ENCODE measurements around the gene ME3.

DNA sequence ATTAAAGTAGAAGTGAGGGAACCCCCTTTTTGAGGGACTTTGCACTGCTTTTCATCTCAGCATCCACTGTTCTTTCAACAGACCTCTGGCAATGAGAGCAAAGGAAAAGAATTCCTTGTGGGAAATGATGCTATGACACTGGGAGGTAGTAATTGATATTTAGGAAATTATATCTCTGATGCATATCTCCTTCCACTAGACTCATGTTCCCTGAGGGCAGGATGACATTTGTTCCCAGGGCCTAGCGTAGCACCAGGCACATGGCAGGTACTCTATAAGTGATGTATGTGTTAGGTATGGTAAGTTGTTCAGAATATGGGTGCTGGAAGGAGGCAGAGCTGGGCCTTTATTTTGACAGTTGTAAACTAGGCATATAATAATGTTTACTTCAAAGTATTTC is 154.9 kb downstream of the ME3 start:
- TF ChIP-seq POLR2A (IDR thresholded peaks at IDR 0.05) (no peak), CTCF (IDR thresholded peaks at IDR 0.05) (no peak), EP300 (IDR thresholded peaks at IDR 0.05) (no peak)
